SH-SY5Y (cell line): ENCODE results near the gene CBFA2T3.

Source experiments
- GATA2 ChIP-seq: IDR thresholded peaks from 2 replicates; pipeline ENCODE4 v1.6.1; 2011; ENCODE audit warnings: mild to moderate bottlenecking, low read depth, low read length
- GATA3 ChIP-seq: IDR thresholded peaks from 2 replicates; pipeline ENCODE4 v1.6.1; 2011; ENCODE audit warnings: low read depth, mild to moderate bottlenecking, low read length, moderate library complexity

Gene CBFA2T3

DNA sequence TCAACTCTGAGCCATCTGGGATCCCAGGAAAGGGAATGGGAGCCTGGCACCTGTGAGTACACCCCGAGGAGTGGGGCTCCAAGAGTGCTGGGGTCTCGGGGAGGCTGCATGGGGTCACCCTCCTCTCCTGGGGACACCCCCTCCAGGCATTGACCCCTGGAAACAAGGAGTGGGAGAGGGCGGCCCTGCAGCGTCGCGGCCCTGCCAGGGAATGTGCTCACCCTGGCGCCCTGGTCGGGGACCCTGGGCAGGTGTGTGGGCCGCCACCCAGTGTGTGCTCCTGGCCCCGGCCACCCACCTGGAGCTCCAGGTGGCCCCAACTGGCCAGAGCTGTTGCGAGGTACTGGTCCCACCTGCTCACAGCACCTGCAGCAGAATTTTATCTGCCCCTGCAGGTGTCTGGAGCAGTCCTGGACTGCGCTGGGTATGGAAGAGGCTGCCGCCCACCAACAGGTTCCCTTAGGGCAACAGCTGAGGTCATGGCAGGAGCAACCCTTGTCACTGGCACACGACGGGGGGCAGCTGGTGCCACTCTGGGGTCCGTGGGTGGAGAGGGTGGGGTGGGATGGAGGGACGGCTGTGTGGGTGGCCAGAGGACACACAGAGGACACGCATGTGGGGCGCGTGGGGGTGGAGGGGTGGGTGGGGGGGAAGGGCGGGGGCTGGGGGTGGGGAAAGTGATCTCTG, 105.1 kb downstream of the CBFA2T3 start:
- no peak for TF ChIP-seq GATA2

DNA sequence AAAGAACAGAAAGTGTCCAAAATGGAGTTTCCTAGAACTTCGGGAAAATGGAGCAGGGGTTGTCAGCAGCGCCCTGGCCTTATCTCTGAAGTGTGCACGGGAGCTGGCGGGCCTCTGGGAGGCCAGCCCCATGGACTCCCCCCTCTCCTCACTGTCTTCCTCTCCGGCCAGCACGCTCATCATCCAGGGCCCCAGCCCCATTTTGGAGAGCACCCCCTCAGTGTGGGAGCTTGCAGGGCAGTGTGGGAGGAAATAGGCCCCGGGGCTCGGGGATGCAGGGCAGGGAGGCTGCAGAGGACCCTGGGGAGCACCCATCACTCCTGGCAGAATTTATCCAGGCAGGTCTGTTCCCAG, 105.7 kb downstream of the CBFA2T3 start:
- TF ChIP-seq GATA3: no peak

GRCh38 chr16:88870608-88871348, 106.2 kb downstream of the CBFA2T3 start:
- no peak for TF ChIP-seq GATA2
- no peak for TF ChIP-seq GATA3

- TF ChIP-seq GATA3: no peak
These were observed 107.4 kb downstream of the CBFA2T3 start for GRCh38 chr16:88869673-88869980.

DNA sequence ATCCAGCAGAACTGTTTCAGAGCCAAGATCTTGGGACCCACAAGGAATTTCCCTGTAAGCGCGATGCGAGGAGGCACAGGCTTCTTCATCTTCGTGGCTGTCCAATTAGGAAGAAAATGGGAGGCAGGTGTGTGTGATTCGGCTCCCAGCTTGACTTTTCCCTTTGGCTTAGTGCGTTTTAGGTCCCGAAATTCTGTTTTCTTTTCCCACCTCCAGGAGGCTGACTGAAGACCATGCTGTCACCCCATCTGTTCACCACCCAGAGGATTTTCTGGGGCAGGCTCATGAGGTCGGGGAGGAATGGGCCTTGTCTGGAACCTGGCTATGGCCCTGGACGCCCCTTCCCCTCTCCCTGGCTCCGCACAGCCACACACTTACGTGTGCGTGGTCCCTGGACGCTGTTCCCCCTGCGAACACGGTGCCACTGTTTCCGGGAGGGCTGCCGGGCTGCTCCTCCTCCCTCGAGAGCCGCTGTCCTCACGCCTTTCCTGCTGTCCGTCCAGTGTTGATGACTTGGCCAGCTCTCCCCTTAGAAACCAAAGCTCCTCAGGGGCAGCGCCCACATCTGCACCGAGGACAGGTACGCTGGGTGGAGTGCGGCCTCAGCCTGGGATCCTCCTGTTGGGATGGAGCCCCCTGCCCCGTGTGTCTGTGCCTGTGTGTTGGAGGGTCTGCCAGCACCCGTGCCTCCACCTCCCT, 107.9 kb downstream of the CBFA2T3 start:
- TF ChIP-seq GATA2: no peak
- no peak for TF ChIP-seq GATA3

DNA sequence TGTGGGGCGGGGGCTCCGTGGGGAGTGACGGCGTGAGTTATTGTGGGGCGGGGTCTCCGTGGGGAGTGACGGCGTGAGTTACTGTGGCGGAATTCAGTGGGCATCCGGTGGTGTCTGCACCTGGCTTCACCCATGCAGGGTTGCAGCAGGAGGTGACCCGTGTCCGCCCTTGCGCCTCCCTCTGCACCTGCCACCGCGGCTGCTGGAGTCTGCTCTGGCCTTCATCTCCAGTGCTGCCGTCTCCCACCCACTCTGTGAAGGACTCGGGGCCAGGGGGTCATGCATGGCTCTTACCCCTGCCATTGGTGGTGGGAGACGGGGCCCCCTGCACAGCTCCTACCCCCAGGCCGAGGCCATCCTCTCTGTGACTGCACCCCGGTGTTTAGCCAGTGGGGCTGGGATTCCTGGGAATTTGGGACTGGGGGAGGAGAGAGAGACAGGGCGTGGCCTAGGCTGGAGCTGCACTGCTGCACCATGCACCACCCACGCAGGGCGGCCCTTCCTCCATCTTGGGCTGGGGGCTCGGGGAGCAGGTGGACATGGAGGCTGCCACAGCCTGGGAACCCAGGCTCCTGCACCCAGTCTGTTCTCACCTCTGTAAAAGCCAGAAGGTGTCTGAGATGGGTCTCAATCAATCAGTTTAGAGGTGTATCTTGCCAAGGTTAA, 109.3 kb downstream of the CBFA2T3 start:
- TF ChIP-seq GATA2: no peak

- TF ChIP-seq GATA3: no peak
- no peak for TF ChIP-seq GATA2
These were observed 110.7 kb downstream of the CBFA2T3 start, which contains the start of gene PABPN1L for GRCh38 chr16:88866151-88866920. PABPN1L (minus strand) TSS chr16:88866660; CDS start chr16:88866606, 54 bp downstream.

DNA sequence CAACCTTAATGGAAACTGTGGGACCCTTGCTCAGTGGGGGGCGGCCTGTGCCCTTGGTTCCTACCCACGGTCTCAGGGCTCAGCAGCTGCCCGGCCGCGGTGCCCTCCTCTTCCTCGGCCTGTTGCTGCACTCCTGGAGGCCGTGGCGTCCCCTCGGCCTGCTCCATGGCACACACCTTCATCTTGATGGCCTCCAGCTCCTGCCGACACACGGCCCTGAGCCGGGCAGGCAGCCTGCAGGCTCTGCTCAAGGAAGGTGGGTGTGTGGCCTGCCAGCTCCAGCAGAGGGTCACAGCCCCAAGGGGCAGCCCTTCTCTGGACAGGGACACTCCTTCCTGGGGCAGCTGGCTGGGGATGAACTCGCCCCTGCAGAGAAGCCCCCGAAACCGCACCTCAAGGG, 111.3 kb downstream of the CBFA2T3 start:
- TF ChIP-seq GATA3 (no peak), GATA2 (no peak)

DNA sequence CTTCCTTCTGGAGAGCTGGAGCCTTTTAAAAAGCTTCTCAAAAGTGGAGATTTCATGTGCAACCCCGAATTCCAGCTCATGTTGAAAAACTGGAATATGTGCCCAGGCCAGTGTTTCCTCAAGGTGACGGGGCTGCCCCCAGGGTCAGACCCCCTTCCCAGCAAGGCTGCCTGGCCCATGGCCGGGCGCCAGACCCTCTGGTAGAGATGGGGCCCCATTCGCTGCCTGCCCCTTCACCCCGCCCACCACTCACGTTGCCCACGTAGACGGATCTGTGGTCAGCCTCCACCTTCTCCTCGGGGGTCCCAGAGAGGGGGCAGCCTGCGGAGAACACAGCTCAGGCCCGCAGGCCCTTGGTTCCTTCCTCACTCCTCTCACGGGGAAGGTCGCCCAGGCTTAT, 111.7 kb downstream of the CBFA2T3 start:
- TF ChIP-seq GATA3: no peak
- TF ChIP-seq GATA2: no peak

GRCh38 chr16:88864521-88864920, 112.5 kb downstream of the CBFA2T3 start:
- TF ChIP-seq GATA3 (no peak), GATA2 (no peak)

DNA sequence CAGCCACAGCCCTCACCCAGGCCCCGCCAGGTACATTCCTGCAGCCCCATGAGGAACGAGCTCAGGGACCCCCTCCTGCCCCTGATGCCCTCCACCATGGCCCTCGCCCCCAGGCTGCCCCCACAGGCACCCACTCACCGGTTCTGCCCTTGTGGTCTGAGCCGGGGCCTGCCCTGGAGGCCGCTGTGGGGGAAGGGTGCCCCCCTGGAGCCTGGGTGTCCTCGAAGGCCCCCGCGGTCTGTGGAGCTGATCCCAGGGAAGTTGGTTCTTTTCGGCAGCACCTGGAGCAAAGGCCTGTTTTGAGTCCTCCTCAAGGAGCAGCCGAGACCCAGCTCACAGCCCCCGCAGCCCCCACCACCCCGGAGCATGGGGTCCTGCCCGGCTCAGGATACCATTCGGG, 112.9 kb downstream of the CBFA2T3 start:
- TF ChIP-seq GATA3: no peak
- no peak for TF ChIP-seq GATA2

DNA sequence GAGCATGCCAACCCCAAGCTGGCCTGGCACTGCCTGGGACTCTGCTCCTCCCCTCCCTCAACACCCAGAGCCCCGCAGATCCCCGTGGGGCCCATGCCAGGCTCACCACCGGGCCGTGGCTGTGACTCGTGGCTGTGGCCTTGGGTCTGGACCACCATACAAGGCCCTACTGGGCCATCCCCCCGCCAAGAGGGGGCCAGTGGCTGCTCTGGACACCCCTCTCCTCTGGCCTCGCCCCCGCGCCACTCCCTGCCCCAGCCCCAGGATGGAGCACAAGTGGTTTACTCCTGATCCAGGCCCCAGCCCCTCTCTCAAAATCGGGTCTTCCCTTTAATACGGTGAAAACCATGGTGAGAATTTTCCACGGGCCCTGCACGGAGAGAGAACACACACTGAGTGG, 113.6 kb downstream of the CBFA2T3 start:
- TF ChIP-seq GATA2: no peak

DNA sequence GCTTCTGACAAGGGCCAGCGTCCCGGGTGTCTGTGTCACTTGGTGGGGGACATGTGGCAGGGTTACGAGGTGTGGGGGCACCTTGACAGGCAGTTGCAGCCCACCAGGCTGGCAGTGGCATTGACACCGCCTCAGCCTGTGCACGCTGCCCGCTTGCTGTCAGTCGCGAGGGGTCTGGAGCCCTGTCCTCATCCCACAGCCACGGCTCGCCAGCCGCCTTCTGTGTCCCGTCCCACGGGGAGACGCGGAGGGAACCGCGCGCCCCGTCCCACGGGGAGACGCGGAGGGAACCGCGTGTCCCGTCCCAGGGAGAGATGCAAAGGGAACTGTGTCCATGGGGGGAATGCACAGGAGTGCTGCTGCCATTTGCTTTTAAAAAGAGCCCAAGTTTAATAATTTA, 114.0 kb downstream of the CBFA2T3 start:
- TF ChIP-seq GATA2 (no peak), GATA3 (no peak)

- TF ChIP-seq GATA3 (no peak), GATA2 (no peak)
These were observed 115.6 kb downstream of the CBFA2T3 start for GRCh38 chr16:88861359-88861758.
